GM18858 (cell line): ENCODE results near the gene EFNA4.

ENCODE experiments used
- ATAC-seq: cut with Tn5 transposase; IDR thresholded peaks from one replicate; pipeline ENCODE4 v1.9.1; 2021; ENCODE audit not compliant: unreplicated experiment

Gene EFNA4

GRCh38 chr1:155032886-155033285 is 30.7 kb upstream of the EFNA4 start:
- ATAC-seq: no peak

GRCh38 chr1:155033524-155033923 is 30.0 kb upstream of the EFNA4 start, which contains the start of the genes DCST1 and DCST2:
Gene DCST1, plus strand, starts transcription at chr1:155033824. Its CDS starts 213 bp downstream, at chr1:155034037.
Gene DCST2, minus strand, starts transcription at chr1:155033781. Its CDS starts 80 bp downstream, at chr1:155033701.
- no peak for ATAC-seq

GRCh38 chr1:155034318-155035208 is 29.0 kb upstream of the EFNA4 start:
- ATAC-seq: no peak

- no peak for ATAC-seq
Measured at GRCh38 chr1:155035936-155036335, 27.6 kb upstream of the EFNA4 start.

GRCh38 chr1:155037043-155037442 is 26.5 kb upstream of the EFNA4 start:
- ATAC-seq: no peak

GRCh38 chr1:155037851-155038441 is 25.6 kb upstream of the EFNA4 start:
- ATAC-seq: no peak

GRCh38 chr1:155038602-155039307 is 24.8 kb upstream of the EFNA4 start:
- ATAC-seq: no peak

- no peak for ATAC-seq
Measured at GRCh38 chr1:155039308-155039669, 24.3 kb upstream of the EFNA4 start.

- ATAC-seq: no peak
Measured at GRCh38 chr1:155040358-155041093, 23.0 kb upstream of the EFNA4 start.

- ATAC-seq: no peak
Measured at GRCh38 chr1:155042789-155043188, 20.8 kb upstream of the EFNA4 start.

- ATAC-seq: no peak
Measured at GRCh38 chr1:155043301-155043702, 20.2 kb upstream of the EFNA4 start.

- ATAC-seq: no peak
Measured at GRCh38 chr1:155043793-155044192, 19.7 kb upstream of the EFNA4 start.

- ATAC-seq: no peak
Measured at GRCh38 chr1:155044365-155044764, 19.2 kb upstream of the EFNA4 start.

GRCh38 chr1:155044812-155045657 is 18.5 kb upstream of the EFNA4 start:
- ATAC-seq: no peak

- ATAC-seq: no peak
Measured at GRCh38 chr1:155048449-155049334, 14.8 kb upstream of the EFNA4 start.

- ATAC-seq: no peak
Measured at GRCh38 chr1:155049651-155050559, 13.6 kb upstream of the EFNA4 start.

- no peak for ATAC-seq
Measured at GRCh38 chr1:155050560-155051341, 12.8 kb upstream of the EFNA4 start, which contains the start of gene ADAM15. Gene ADAM15, plus strand, starts transcription at chr1:155051316. Its CDS starts 71 bp downstream, at chr1:155051387.
